Loucy (cell line): ENCODE measurements around the gene HELZ.
"Not testable (repeated sequence)": the region's sequence is repeated elsewhere in the genome, so short reads cannot be mapped to it uniquely, and the experiment has no call there.

Source experiments
- H2AFZ ChIP-seq: fragments of 200-600 bp; sonication (generic); 2 replicates; pipeline ENCODE4 v1.6.0; 2016; ENCODE audit warnings: antibody characterized with exemption, mild to moderate bottlenecking, low read length, moderate library complexity
- H3F3A ChIP-seq: fragments of 200-600 bp; 2 replicates; pipeline ENCODE4 v1.6.0; 2016; ENCODE audit warnings: antibody characterized with exemption, low read depth, mild to moderate bottlenecking
- H3K27me3 ChIP-seq: fragments of 200-600 bp; sonication (generic); 2 replicates; pipeline ENCODE4 v1.6.1; 2014; ENCODE audit warnings: low read length, mild to moderate bottlenecking; ENCODE audit not compliant: insufficient read depth, poor library complexity, severe bottlenecking
- H3K36me3 ChIP-seq: fragments of 200-600 bp; sonication (generic); 2 replicates; pipeline ENCODE4 v1.6.1; 2016; ENCODE audit warnings: low read length; ENCODE audit not compliant: insufficient read depth
- H3K4me1 ChIP-seq: fragments of 200-600 bp; sonication (generic); 2 replicates; pipeline ENCODE4 v1.5.1; 2014; ENCODE audit warnings: low read length, mild to moderate bottlenecking; ENCODE audit not compliant: insufficient read depth, poor library complexity, severe bottlenecking
- H3K4me2 ChIP-seq: fragments of 200-600 bp; sonication (generic); 2 replicates; pipeline ENCODE4 v1.6.0; 2014; ENCODE audit warnings: antibody characterized with exemption, low read length, low read depth, mild to moderate bottlenecking; ENCODE audit not compliant: poor library complexity, severe bottlenecking
- H3K4me3 ChIP-seq: fragments of 200-600 bp; sonication (generic); 2 replicates; pipeline ENCODE4 v1.5.1; 2014; ENCODE audit warnings: low read length, mild to moderate bottlenecking, mixed read lengths; ENCODE audit not compliant: poor library complexity, severe bottlenecking
- H3K79me2 ChIP-seq: fragments of 200-600 bp; sonication (generic); 2 replicates; pipeline ENCODE4 v1.6.1; 2014; ENCODE audit warnings: low read length; ENCODE audit not compliant: insufficient read depth
- H3K9ac ChIP-seq: fragments of 200-600 bp; sonication (generic); 2 replicates; pipeline ENCODE4 v1.6.0; 2014; ENCODE audit warnings: mild to moderate bottlenecking, low read depth, low read length, moderate library complexity; ENCODE audit not compliant: poor library complexity, severe bottlenecking
- H3K9me2 ChIP-seq: fragments of 200-600 bp; sonication (generic); replicated peaks from 2 replicates; pipeline ENCODE4 v1.6.1; 2016; ENCODE audit warnings: low read depth, low read length, mixed read lengths
- H3K9me3 ChIP-seq: fragments of 200-600 bp; sonication (generic); 2 replicates; pipeline ENCODE4 v1.6.1; 2014; ENCODE audit warnings: mild to moderate bottlenecking, antibody characterized with exemption, low read length, low read depth; ENCODE audit not compliant: insufficient read depth
- H4K20me1 ChIP-seq: fragments of 200-600 bp; sonication (generic); 2 replicates; pipeline ENCODE4 v1.6.0; 2014; ENCODE audit warnings: antibody characterized with exemption, low read length, mild to moderate bottlenecking; ENCODE audit not compliant: insufficient read depth, poor library complexity, severe bottlenecking
- CTCF ChIP-seq: fragments of 200-600 bp; sonication (generic); conservative IDR thresholded peaks from 2 replicates; pipeline ENCODE4 v1.5.1; 2014; ENCODE audit warnings: mild to moderate bottlenecking, antibody characterized with exemption, low read length
- EZH2phosphoT487 ChIP-seq: fragments of 200-600 bp; IDR thresholded peaks from 2 replicates; pipeline ENCODE4 v1.6.1; 2018; ENCODE audit warnings: antibody characterized with exemption, mild to moderate bottlenecking, moderate library complexity, borderline replicate concordance

The HELZ gene

GRCh38 chr17:67041941-67042899 is 202.8 kb downstream of the HELZ start:
- Histone ChIP-seq H3K4me2 (no peak overlapping the region), H3K9me3 (no peaks in the 10 kb centered on the region; the same call in 1 of the 2 replicates), H3K4me3 (no peak overlapping the region), H2AFZ (no peak overlapping the region), H3K9ac (no peak overlapping the region), H4K20me1 (no peaks in the 10 kb centered on the region), H3K36me3 (no peaks in the 10 kb centered on the region), H3K9me2 (no peaks in the 10 kb centered on the region), H3F3A (no peaks in the 10 kb centered on the region), H3K27me3 (no peaks in the 10 kb centered on the region), H3K79me2 (no peaks in the 10 kb centered on the region), H3K4me1 (no peaks in the 10 kb centered on the region)
- TF ChIP-seq EZH2phosphoT487 (no peak), CTCF (no peak)

- Histone ChIP-seq H3K4me3 (no peak overlapping the region), H3K9me3 (no peaks in the 10 kb centered on the region), H4K20me1 (no peaks in the 10 kb centered on the region), H2AFZ (no peak overlapping the region), H3K4me2 (no peak overlapping the region), H3K27me3 (no peaks in the 10 kb centered on the region), H3K9ac (no peak overlapping the region), H3K36me3 (no peaks in the 10 kb centered on the region), H3K9me2 (no peaks in the 10 kb centered on the region), H3K79me2 (no peaks in the 10 kb centered on the region), H3F3A (no peaks in the 10 kb centered on the region), H3K4me1 (no peaks in the 10 kb centered on the region)
- TF ChIP-seq EZH2phosphoT487, result no peak
- no peak for TF ChIP-seq CTCF
These were observed 203.5 kb downstream of the HELZ start for GRCh38 chr17:67041531-67041930.

- H3K9me2 ChIP-seq, H3F3A ChIP-seq, H3K4me1 ChIP-seq, H3K9me3 ChIP-seq, H3K9ac ChIP-seq, H3K79me2 ChIP-seq, H2AFZ ChIP-seq, H3K27me3 ChIP-seq, H4K20me1 ChIP-seq, H3K4me3 ChIP-seq, H3K4me2 ChIP-seq, H3K36me3 ChIP-seq: not testable (repeated sequence)
These were observed 203.9 kb downstream of the HELZ start for GRCh38 chr17:67041119-67041518.

- TF ChIP-seq EZH2phosphoT487 (no peak), CTCF (no peak)
- Histone ChIP-seq H3K27me3 (no peaks in the 10 kb centered on the region), H3K9me3 (no peaks in the 10 kb centered on the region), H3K4me2 (no peak overlapping the region), H3K36me3 (no peaks in the 10 kb centered on the region), H3K9me2 (no peaks in the 10 kb centered on the region), H3K9ac (no peak overlapping the region), H2AFZ (no peak overlapping the region), H3F3A (no peaks in the 10 kb centered on the region), H4K20me1 (no peaks in the 10 kb centered on the region), H3K4me1 (no peaks in the 10 kb centered on the region), H3K79me2 (no peaks in the 10 kb centered on the region), H3K4me3 (no peak overlapping the region)
These were observed 204.3 kb downstream of the HELZ start for GRCh38 chr17:67040652-67041051.
